HepG2 (cell line): ENCODE results near the gene ATF3. TPM values are rescaled to one million over a fixed set of nuclear protein-coding genes. Genes with fewer than 3 reads are reported as not detected.

Source experiments
- AGO1 ChIP-seq: fragments of 200-400 bp; formaldehyde crosslinking; IDR thresholded peaks from 2 replicates; pipeline ENCODE4 v1.6.1; 2017; ENCODE audit warnings: mild to moderate bottlenecking, low read depth, low read length, moderate library complexity; ENCODE audit not compliant: poor library complexity, severe bottlenecking
- BRCA1 ChIP-seq: sonication (generic); formaldehyde crosslinking; IDR thresholded peaks from 2 replicates; pipeline ENCODE4 v1.4.0; 2020; ENCODE audit warnings: missing genetic modification reagents
- DMAP1 ChIP-seq: IDR thresholded peaks from 2 replicates; pipeline ENCODE4 v1.6.1; 2016
- HOXA7 ChIP-seq: sonication (generic); formaldehyde crosslinking; IDR thresholded peaks from 2 replicates; pipeline ENCODE4 v1.8.1; 2022; ENCODE audit warnings: mild to moderate bottlenecking, missing genetic modification reagents, moderate library complexity
- JUN ChIP-seq: sonication (generic); formaldehyde crosslinking; IDR thresholded peaks from 2 replicates; pipeline ENCODE4 v1.4.0; 2020; ENCODE audit warnings: mild to moderate bottlenecking, missing genetic modification reagents
- KDM5A ChIP-seq: fragments of 200-600 bp; sonication (generic); IDR thresholded peaks from 2 replicates; pipeline ENCODE4 v1.7.0; 2018; ENCODE audit warnings: antibody characterized with exemption, mild to moderate bottlenecking, low read length, borderline replicate concordance
- MEIS1 ChIP-seq: sonication (generic); formaldehyde crosslinking; IDR thresholded peaks from 2 replicates; pipeline ENCODE4 v1.9.0; 2021; ENCODE audit warnings: mild to moderate bottlenecking, missing genetic modification reagents, moderate library complexity, borderline replicate concordance
- MTF1 ChIP-seq: sonication (generic); formaldehyde crosslinking; IDR thresholded peaks from 2 replicates; pipeline ENCODE4 v1.5.0; 2020; ENCODE audit warnings: missing genetic modification reagents
- NPAS2 ChIP-seq: sonication (generic); formaldehyde crosslinking; IDR thresholded peaks from 2 replicates; pipeline ENCODE4 v1.8.0; 2022; ENCODE audit warnings: mild to moderate bottlenecking, missing genetic modification reagents, borderline replicate concordance
- RAD51 ChIP-seq: fragments of 450-650 bp; IDR thresholded peaks from 2 replicates; pipeline ENCODE4 v1.6.1; 2016; ENCODE audit warnings: borderline replicate concordance
- REPIN1 ChIP-seq: sonication (generic); formaldehyde crosslinking; IDR thresholded peaks from 2 replicates; pipeline ENCODE4 v1.8.0; 2022; ENCODE audit warnings: missing genetic modification reagents, low read depth, mild to moderate bottlenecking, borderline replicate concordance
- SMAD3 ChIP-seq: sonication (generic); formaldehyde crosslinking; IDR thresholded peaks from 2 replicates; pipeline ENCODE4 v1.4.0; 2020; ENCODE audit warnings: missing genetic modification reagents
- TAF15 ChIP-seq: fragments of 200-400 bp; formaldehyde crosslinking; IDR thresholded peaks from one replicate; pipeline ENCODE4 v1.6.1; 2018; ENCODE audit warnings: mild to moderate bottlenecking, low read depth, low read length; ENCODE audit not compliant: poor library complexity, severe bottlenecking
- ZFYVE20 ChIP-seq: sonication (generic); formaldehyde crosslinking; IDR thresholded peaks from 2 replicates; pipeline ENCODE4 v1.8.0; 2023; ENCODE audit warnings: low read depth, mild to moderate bottlenecking, moderate library complexity, missing genetic modification reagents, borderline replicate concordance
- ZKSCAN1 ChIP-seq: fragments of 150-350 bp; IDR thresholded peaks from 2 replicates; pipeline ENCODE4 v1.6.1; 2014; ENCODE audit warnings: low read length
- ZMAT3 ChIP-seq: sonication (generic); formaldehyde crosslinking; conservative IDR thresholded peaks from 2 replicates; pipeline ENCODE4 v1.7.0; 2021; ENCODE audit warnings: missing genetic modification reagents
- ZMYM3 ChIP-seq: sonication (generic); formaldehyde crosslinking; IDR thresholded peaks from 2 replicates; pipeline ENCODE4 v1.5.1; 2020; ENCODE audit warnings: mild to moderate bottlenecking, missing genetic modification reagents
- ZNF10 ChIP-seq: sonication (generic); formaldehyde crosslinking; IDR thresholded peaks from 2 replicates; pipeline ENCODE4 v1.4.0; 2020; ENCODE audit warnings: mild to moderate bottlenecking, low read depth, missing genetic modification reagents, borderline replicate concordance
- ZNF124 ChIP-seq: sonication (generic); formaldehyde crosslinking; IDR thresholded peaks from 2 replicates; pipeline ENCODE4 v1.4.0; 2020; ENCODE audit warnings: missing genetic modification reagents
- ZNF30 ChIP-seq: sonication (generic); formaldehyde crosslinking; IDR thresholded peaks from 2 replicates; pipeline ENCODE4 v1.5.0; 2020; ENCODE audit warnings: mild to moderate bottlenecking, missing genetic modification reagents
- ZNF761 ChIP-seq: sonication (generic); formaldehyde crosslinking; conservative IDR thresholded peaks from 2 replicates; pipeline ENCODE4 v1.4.0; 2020; ENCODE audit warnings: mild to moderate bottlenecking, missing genetic modification reagents
- ZNF841 ChIP-seq: sonication (generic); formaldehyde crosslinking; IDR thresholded peaks from 2 replicates; pipeline ENCODE4 v1.8.1; 2023; ENCODE audit warnings: missing genetic modification reagents, borderline replicate concordance
- polyA plus RNA-seq, 8 experiments: library from polyadenylated mRNA; depleted of rRNA in 3 of 8; stranded (reverse) in 7 of 8; unstranded in 1 of 8; fragments of >200 nt; fragmentation: Illumina TruSeq in 4 of 8; extraction: Trizol in 4 of 8; gene quantifications; 2 replicates each; pipeline versions ENCODE4 v1.2.1 to v1.2.3, GENCODE V29; 2011 to 2016; ENCODE audit warnings: low read depth in 4 of 8, missing spikeins in 1 of 8, mixed read lengths in 1 of 8; ENCODE audit not compliant: insufficient read depth in 1 of 8
- total RNA-seq, 5 experiments: library from RNA; depleted of rRNA; stranded (reverse); fragments of >200 nt; fragmentation: Illumina TruSeq; extraction: Trizol; gene quantifications; 2 replicates each; pipeline ENCODE4 v1.2.3, GENCODE V29; 2016; ENCODE audit warnings: low read depth in 1 of 5
- TF ChIP-seq, protein P1 (sequence below): sonication (generic); formaldehyde crosslinking; IDR thresholded peaks from 2 replicates; pipeline ENCODE4 v1.4.0; 2020; ENCODE audit warnings: missing genetic modification reagents
- TF ChIP-seq, protein P2 (sequence below): sonication (generic); formaldehyde crosslinking; IDR thresholded peaks from 2 replicates; pipeline ENCODE4 v1.8.0; 2023; ENCODE audit warnings: mild to moderate bottlenecking, missing genetic modification reagents
- TF ChIP-seq, protein P3 (sequence below): sonication (generic); formaldehyde crosslinking; IDR thresholded peaks from 2 replicates; pipeline ENCODE4 v1.9.0; 2021; ENCODE audit warnings: missing genetic modification reagents, mild to moderate bottlenecking, borderline replicate concordance
- TF ChIP-seq, protein P4 (sequence below): sonication (generic); formaldehyde crosslinking; conservative IDR thresholded peaks from 2 replicates; pipeline ENCODE4 v1.4.0; 2020; ENCODE audit warnings: missing genetic modification reagents
- TF ChIP-seq, protein P5 (sequence below): sonication (generic); formaldehyde crosslinking; IDR thresholded peaks from 2 replicates; pipeline ENCODE4 v1.4.0; 2020; ENCODE audit warnings: missing genetic modification reagents

The ATF3 gene
- total and polyA plus RNA-seq, 2 of the 13 experiments (the other 11 are each of a cell fraction or from before 2014, with no cell fraction given): 5.0 to 13.0 TPM

DNA sequence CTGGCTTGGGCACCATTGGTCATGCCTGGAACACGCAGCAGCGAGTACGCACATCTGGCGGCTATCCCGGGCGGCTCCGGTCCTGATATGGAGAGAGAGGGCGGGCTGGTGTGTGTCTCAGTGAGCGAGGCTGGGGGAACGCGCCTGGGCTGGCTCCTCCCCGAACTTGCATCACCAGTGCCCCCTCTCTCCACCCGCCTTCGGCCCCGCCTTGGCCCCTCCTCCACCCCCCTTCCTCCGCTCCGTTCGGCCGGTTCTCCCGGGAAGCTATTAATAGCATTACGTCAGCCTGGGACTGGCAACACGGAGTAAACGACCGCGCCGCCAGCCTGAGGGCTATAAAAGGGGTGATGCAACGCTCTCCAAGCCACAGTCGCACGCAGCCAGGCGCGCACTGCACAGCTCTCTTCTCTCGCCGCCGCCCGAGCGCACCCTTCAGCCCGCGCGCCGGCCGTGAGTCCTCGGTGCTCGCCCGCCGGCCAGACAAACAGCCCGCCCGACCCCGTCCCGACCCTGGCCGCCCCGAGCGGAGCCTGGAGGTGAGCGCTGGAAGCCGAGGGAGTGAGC lies at the start of gene ATF3 (continued):
- TF ChIP-seq ZNF761 (CRISPR knock-in tag) (peak; percentile 50), ZMAT3 (peak; percentile 46; the same call in 1 of the 2 replicates), KDM5A (no peak), TAF15 (peak; percentile 8), AGO1 (no peak), NPAS2 (CRISPR knock-in tag) (no peak), MEIS1 (no peak), REPIN1 (peak; percentile 92), BRCA1 (CRISPR knock-in tag) (no peak), JUN (peak; percentile 94), ZKSCAN1 (0 out of 2 replicates have a peak, but pooled peaks have one; percentile 34), SMAD3 (CRISPR knock-in tag) (0 out of 2 replicates have a peak, but pooled peaks have one; percentile 21), ZNF841 (CRISPR knock-in tag) (no peak), RAD51 (no peak), ZFYVE20 (CRISPR knock-in tag) (no peak), DMAP1 (CRISPR knock-in tag) (no peak), ZNF30 (CRISPR knock-in tag) (no peak), ZNF124 (CRISPR knock-in tag) (no peak), HOXA7 (CRISPR knock-in tag) (no peak), ZMYM3 (CRISPR knock-in tag) (no peak), MTF1 (CRISPR knock-in tag) (no peak), ZNF10 (CRISPR knock-in tag) (no peak)
- TF ChIP-seq, protein P1, sequence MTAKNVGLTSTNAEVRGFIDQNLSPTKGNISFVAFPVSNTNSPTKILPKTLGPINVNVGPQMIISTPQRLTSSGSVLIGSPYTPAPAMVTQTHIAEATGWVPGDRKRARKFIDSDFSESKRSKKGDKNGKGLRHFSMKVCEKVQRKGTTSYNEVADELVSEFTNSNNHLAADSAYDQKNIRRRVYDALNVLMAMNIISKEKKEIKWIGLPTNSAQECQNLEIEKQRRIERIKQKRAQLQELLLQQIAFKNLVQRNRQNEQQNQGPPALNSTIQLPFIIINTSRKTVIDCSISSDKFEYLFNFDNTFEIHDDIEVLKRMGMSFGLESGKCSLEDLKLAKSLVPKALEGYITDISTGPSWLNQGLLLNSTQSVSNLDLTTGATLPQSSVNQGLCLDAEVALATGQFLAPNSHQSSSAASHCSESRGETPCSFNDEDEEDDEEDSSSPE (CRISPR knock-in tag): peak; percentile 54; the same call in 1 of the 2 replicates
- TF ChIP-seq, protein P2, sequence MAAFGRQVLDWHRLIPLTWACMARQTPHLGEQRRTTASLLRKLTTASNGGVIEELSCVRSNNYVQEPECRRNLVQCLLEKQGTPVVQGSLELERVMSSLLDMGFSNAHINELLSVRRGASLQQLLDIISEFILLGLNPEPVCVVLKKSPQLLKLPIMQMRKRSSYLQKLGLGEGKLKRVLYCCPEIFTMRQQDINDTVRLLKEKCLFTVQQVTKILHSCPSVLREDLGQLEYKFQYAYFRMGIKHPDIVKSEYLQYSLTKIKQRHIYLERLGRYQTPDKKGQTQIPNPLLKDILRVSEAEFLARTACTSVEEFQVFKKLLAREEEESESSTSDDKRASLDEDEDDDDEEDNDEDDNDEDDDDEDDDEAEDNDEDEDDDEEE (CRISPR knock-in tag): peak; percentile 88; the same call in 1 of the 2 replicates
- TF ChIP-seq, protein P3, sequence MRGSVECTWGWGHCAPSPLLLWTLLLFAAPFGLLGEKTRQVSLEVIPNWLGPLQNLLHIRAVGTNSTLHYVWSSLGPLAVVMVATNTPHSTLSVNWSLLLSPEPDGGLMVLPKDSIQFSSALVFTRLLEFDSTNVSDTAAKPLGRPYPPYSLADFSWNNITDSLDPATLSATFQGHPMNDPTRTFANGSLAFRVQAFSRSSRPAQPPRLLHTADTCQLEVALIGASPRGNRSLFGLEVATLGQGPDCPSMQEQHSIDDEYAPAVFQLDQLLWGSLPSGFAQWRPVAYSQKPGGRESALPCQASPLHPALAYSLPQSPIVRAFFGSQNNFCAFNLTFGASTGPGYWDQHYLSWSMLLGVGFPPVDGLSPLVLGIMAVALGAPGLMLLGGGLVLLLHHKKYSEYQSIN (CRISPR knock-in tag): no peak
- TF ChIP-seq, protein P4, sequence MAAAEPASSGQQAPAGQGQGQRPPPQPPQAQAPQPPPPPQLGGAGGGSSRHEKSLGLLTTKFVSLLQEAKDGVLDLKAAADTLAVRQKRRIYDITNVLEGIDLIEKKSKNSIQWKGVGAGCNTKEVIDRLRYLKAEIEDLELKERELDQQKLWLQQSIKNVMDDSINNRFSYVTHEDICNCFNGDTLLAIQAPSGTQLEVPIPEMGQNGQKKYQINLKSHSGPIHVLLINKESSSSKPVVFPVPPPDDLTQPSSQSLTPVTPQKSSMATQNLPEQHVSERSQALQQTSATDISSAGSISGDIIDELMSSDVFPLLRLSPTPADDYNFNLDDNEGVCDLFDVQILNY (CRISPR knock-in tag): peak; percentile 54; the same call in 1 of the 2 replicates
- TF ChIP-seq, protein P5, sequence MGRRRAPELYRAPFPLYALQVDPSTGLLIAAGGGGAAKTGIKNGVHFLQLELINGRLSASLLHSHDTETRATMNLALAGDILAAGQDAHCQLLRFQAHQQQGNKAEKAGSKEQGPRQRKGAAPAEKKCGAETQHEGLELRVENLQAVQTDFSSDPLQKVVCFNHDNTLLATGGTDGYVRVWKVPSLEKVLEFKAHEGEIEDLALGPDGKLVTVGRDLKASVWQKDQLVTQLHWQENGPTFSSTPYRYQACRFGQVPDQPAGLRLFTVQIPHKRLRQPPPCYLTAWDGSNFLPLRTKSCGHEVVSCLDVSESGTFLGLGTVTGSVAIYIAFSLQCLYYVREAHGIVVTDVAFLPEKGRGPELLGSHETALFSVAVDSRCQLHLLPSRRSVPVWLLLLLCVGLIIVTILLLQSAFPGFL: no peak
